HL-60 (cell line): ENCODE measurements around the gene GID8.

Experiments used
- DNase-seq, 2 experiments: peaks; one replicate each; pipeline ENCODE4 v3.0.0-alpha.2; 2010 to 2020; ENCODE audit warnings: low read depth in 1 of 2, low spot score in 1 of 2
- H3K27ac ChIP-seq: fragments of 250-450 bp; sonication (Bioruptor Pico); replicated peaks from 2 replicates; pipeline ENCODE4 v1.5.1; 2020; ENCODE audit warnings: mild to moderate bottlenecking, moderate library complexity
- H3K27me3 ChIP-seq: fragments of 250-450 bp; sonication (Bioruptor Pico); 2 replicates; pipeline ENCODE4 v1.5.1; 2021; ENCODE audit warnings: mild to moderate bottlenecking, moderate library complexity; ENCODE audit not compliant: insufficient read depth, poor library complexity, severe bottlenecking
- H3K4me3 ChIP-seq: replicated peaks from 2 replicates; pipeline ENCODE4 v1.5.1; 2011; ENCODE audit warnings: mild to moderate bottlenecking, control low read depth, low read length; ENCODE audit not compliant: insufficient read depth
- CTCF ChIP-seq: IDR thresholded peaks from one replicate; pipeline ENCODE4 v1.5.1; 2011; ENCODE audit warnings: low read length, control low read depth, inconsistent platforms; ENCODE audit not compliant: insufficient read depth
- GABPA ChIP-seq: IDR thresholded peaks from 2 replicates; pipeline ENCODE4 v1.6.1; 2012; ENCODE audit warnings: low read depth
- POLR2AphosphoS5 ChIP-seq: IDR thresholded peaks from 2 replicates; pipeline ENCODE4 v1.6.1; 2012; ENCODE audit warnings: low read depth
- REST ChIP-seq: IDR thresholded peaks from 2 replicates; pipeline ENCODE4 v1.6.1; 2012; ENCODE audit warnings: low read depth; ENCODE audit not compliant: insufficient replicate concordance
- SPI1 ChIP-seq: IDR thresholded peaks from 2 replicates; pipeline ENCODE4 v1.6.1; 2012; ENCODE audit warnings: low read depth, mild to moderate bottlenecking, borderline replicate concordance

The GID8 gene

DNA sequence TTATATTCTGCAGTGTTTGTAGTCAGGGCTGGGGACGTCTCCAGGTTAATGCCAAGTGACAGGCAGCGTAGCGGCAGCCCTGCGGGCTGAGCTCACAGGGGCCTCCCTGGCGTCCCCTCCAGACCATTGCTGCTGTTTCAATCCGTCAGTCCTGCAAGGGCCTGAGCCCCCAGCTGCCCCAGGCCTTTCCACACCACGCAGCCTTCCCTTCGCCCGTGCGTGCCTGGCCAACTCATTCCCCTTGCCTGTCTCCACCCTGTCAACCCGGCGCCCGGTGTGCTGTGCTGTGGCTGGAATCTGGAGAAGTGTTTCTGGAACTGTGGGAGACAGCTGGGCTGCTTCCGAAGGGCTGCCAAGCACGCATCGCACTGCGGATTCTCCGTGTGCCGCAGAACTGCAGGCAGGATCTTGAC is 56.9 kb downstream of the GID8 start:
- Histone ChIP-seq H3K4me3 (no peak overlapping the region), H3K27me3 (peaks cover 12% of the 10 kb centered on the region), H3K27ac (no peak overlapping the region)
- no peak for DNase-seq
- TF ChIP-seq SPI1 = no peak
- no peak for TF ChIP-seq CTCF
- no peak for TF ChIP-seq GABPA
- no peak for TF ChIP-seq REST
- TF ChIP-seq POLR2AphosphoS5 = no peak

GRCh38 chr20:62995481-62995880 is 57.5 kb downstream of the GID8 start:
- no peak for DNase-seq
- no peak overlapping the region for H3K27ac ChIP-seq
- H3K4me3 ChIP-seq = no peak overlapping the region
- peaks cover 15% of the 10 kb centered on the region for H3K27me3 ChIP-seq
- TF ChIP-seq POLR2AphosphoS5 = no peak

GRCh38 chr20:62995898-62996595 is 58.1 kb downstream of the GID8 start:
- Histone ChIP-seq H3K27ac (no peak overlapping the region), H3K4me3 (no peak overlapping the region), H3K27me3 (peaks cover 18% of the 10 kb centered on the region)
- TF ChIP-seq CTCF = no peak
- TF ChIP-seq REST = no peak
- TF ChIP-seq GABPA = no peak
- TF ChIP-seq SPI1 = no peak
- TF ChIP-seq POLR2AphosphoS5 = no peak
- no peak for DNase-seq

GRCh38 chr20:62996596-62996982 is 58.6 kb downstream of the GID8 start:
- Histone ChIP-seq H3K4me3 (no peak overlapping the region), H3K27ac (no peak overlapping the region), H3K27me3 (peaks cover 14% of the 10 kb centered on the region)
- TF ChIP-seq REST = no peak
- no peak for TF ChIP-seq GABPA
- no peak for TF ChIP-seq CTCF
- no peak for TF ChIP-seq POLR2AphosphoS5
- TF ChIP-seq SPI1 = no peak
- no peak for DNase-seq
